Colonic mucosa (tissue), 4 donors: Measurements from ENCODE around the gene OR10A6. TPM values are rescaled to one million over a fixed set of nuclear protein-coding genes. Genes with fewer than 3 reads are reported as not detected.

Experiments
- DNase-seq: peaks from one replicate; pipeline ENCODE4 v3.0.0-alpha.2; 2020
- H3K27ac ChIP-seq: fragments of 200-600 bp; one replicate; pipeline ENCODE4 v1.8.0; 2021
- H3K27me3 ChIP-seq: fragments of 200-600 bp; one replicate; pipeline ENCODE4 v1.8.0; 2021
- H3K36me3 ChIP-seq: fragments of 200-600 bp; one replicate; pipeline ENCODE4 v1.8.0; 2021
- H3K4me1 ChIP-seq: fragments of 200-600 bp; one replicate; pipeline ENCODE4 v1.8.0; 2021; ENCODE audit warnings: mild to moderate bottlenecking
- H3K4me3 ChIP-seq: fragments of 200-600 bp; one replicate; pipeline ENCODE4 v1.8.0; 2021
- H3K9ac ChIP-seq, 2 donors: one replicate each; pipeline ENCODE4 v1.7.0; 2013; ENCODE audit warnings: control low read depth in 2 of 2, low read depth in 2 of 2, low read length in 2 of 2
- H3K9me3 ChIP-seq: fragments of 200-600 bp; one replicate; pipeline ENCODE4 v1.8.0; 2021
- intact Hi-C: fragments of 100-400 bp; cut with DNase I; formaldehyde crosslinking; loops from one replicate; pipeline ENCODE4 v1.14.1; 2022
- total RNA-seq, 2 donors: library from RNA; stranded (reverse); fragmentation: NEBNext Ultra II Directional in 1 of 2; extraction: Animal tissue kit (Norgen Biotek cat#: 25700) in 1 of 2; gene quantifications; one replicate each; pipeline ENCODE4 v1.2.1, GENCODE V29; 2021
- TF ChIP-seq, protein P1 (sequence below): fragments of 200-600 bp; IDR thresholded peaks from one replicate; pipeline ENCODE4 v1.8.0; 2022; ENCODE audit warnings: antibody characterized with exemption, mild to moderate bottlenecking
- donor health status: healthy.
- donor health status: DM: no; HTN: no; CAD: no.
- donor health status: DM: no; HTN: no; CAD: no.

The OR10A6 gene
- total RNA-seq, 2 donors from 2014 or later, result not detected

DNA sequence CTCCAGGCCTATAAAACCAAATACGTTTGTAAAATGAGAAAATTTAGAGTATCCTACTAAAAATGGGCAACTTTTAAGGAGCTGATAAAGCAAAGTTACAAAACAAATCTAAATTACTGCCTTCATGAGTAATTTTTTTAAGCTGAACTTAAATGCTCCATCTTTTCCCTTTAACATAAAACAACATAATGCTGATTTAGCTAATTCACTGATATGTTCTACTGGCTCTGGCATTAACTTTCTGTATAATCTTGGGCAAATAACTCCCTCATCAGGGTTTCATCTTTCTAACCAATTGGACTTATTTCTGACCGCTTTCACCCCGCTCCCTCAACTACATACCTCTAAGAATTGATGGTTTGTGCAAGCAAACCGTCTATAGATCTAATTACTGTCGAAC is 10.1 kb upstream of the OR10A6 start:
- H3K36me3 ChIP-seq, result no peaks in the 10 kb centered on the region
- no peaks in the 10 kb centered on the region for H3K9me3 ChIP-seq
- H3K27me3 ChIP-seq, result no peaks in the 10 kb centered on the region
- DNase-seq, result no peak
- no peak overlapping the region for H3K9ac ChIP-seq
- TF ChIP-seq, protein P1, sequence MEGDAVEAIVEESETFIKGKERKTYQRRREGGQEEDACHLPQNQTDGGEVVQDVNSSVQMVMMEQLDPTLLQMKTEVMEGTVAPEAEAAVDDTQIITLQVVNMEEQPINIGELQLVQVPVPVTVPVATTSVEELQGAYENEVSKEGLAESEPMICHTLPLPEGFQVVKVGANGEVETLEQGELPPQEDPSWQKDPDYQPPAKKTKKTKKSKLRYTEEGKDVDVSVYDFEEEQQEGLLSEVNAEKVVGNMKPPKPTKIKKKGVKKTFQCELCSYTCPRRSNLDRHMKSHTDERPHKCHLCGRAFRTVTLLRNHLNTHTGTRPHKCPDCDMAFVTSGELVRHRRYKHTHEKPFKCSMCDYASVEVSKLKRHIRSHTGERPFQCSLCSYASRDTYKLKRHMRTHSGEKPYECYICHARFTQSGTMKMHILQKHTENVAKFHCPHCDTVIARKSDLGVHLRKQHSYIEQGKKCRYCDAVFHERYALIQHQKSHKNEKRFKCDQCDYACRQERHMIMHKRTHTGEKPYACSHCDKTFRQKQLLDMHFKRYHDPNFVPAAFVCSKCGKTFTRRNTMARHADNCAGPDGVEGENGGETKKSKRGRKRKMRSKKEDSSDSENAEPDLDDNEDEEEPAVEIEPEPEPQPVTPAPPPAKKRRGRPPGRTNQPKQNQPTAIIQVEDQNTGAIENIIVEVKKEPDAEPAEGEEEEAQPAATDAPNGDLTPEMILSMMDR, result no peak
- H3K27ac ChIP-seq, result no peak overlapping the region
- H3K4me3 ChIP-seq, result no peak overlapping the region
- H3K4me1 ChIP-seq, result no peaks in the 10 kb centered on the region
- intact Hi-C loops, result no loop called here

DNA sequence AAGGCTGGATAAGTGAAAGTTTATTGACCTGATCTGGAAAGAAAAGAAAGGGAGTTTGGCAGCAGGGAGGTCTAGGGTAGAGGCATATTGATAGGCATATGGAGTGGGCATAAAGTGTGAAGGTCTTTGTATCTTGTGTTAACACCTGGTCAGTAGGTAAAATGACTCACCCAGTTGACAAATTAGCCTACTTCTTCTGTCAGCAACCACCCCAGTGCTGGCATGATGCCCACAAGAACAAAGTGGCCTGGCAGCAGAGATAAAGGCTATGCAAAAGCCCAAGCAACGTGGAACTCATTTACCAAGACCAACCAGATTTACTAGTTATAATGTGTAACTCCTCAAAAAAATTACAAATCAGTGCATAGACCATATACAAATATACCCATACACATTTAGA is 5.5 kb upstream of the OR10A6 start:
- peak; percentile 50 for DNase-seq
- no peaks in the 10 kb centered on the region for H3K27me3 ChIP-seq
- H3K9ac ChIP-seq, result no peak overlapping the region
- TF ChIP-seq, protein P1, result no peak
- H3K9me3 ChIP-seq, result no peaks in the 10 kb centered on the region
- intact Hi-C loops, result no loop called here
- no peaks in the 10 kb centered on the region for H3K4me1 ChIP-seq
- no peak overlapping the region for H3K27ac ChIP-seq
- H3K36me3 ChIP-seq, result no peaks in the 10 kb centered on the region
- H3K4me3 ChIP-seq, result no peak overlapping the region

DNA sequence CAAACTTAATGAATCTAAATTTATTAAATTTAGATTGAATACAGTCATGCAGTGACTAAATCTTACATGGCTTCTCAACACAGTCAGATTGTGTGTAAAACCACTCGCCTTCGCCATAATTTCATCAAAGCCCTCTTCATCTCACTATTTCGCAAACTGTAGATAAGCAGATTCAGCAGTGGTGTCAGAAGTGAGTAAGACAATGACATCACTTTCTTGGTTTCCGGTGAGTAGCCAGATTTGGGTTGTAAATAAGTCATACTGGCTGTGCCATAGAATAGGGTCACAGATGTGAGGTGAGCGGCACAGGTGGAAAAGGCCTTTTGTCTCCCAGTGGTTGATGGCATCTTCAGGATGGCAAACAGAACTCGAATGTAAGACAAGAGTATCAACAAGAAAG is 3.4 kb downstream of the OR10A6 start:
- Histone ChIP-seq H3K27ac (no peak overlapping the region), H3K9ac (no peak overlapping the region), H3K36me3 (no peaks in the 10 kb centered on the region), H3K27me3 (no peaks in the 10 kb centered on the region), H3K4me1 (no peaks in the 10 kb centered on the region), H3K9me3 (no peaks in the 10 kb centered on the region), H3K4me3 (no peak overlapping the region)
- TF ChIP-seq, protein P1, result no peak
- no peak for DNase-seq
- intact Hi-C loops, result no loop called here

DNA sequence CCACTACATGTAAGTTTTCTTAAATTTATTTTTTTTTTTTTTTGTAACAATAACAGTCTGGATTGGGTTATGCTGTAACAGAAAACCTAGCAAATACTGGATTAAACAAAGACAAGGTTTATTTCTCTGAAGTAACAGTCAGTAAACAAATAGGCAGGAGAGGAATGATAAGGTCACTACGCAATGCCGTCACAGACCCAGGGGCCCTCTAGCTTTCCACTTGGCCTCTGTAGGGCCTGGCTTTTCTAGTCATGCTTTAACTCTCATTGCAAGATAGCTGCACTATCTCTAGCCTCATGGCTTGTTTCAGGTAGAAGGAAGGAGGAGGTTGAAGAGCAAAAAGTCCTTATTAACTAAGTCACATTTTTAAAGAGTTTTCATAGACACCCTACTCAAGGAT is 6.5 kb downstream of the OR10A6 start:
- TF ChIP-seq, protein P1, result no peak
- intact Hi-C loops, result no loop called here
- Histone ChIP-seq H3K4me1 (no peaks in the 10 kb centered on the region), H3K9ac (no peak overlapping the region), H3K9me3 (no peaks in the 10 kb centered on the region), H3K27ac (no peak overlapping the region), H3K4me3 (no peak overlapping the region), H3K36me3 (no peaks in the 10 kb centered on the region), H3K27me3 (no peaks in the 10 kb centered on the region)
- no peak for DNase-seq

DNA sequence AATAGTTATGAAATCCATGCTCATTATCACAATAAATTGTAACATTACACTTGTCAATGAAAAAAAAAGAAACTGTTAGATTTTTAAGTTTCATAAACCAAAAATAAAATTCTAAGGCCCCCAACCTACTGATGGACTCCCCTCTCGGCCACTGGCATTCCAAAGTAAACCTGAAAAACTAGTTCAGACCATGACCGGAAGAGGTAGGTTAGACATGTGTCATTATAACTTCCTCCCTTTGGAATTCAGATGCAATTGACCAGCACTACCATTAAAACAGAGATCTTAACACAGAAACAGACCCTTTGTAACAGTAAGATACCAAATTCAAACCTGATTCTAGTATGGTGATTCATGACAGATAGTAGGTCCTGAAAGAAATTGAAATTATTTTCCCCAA is 12.9 kb downstream of the OR10A6 start:
- H3K4me1 ChIP-seq, result no peaks in the 10 kb centered on the region
- TF ChIP-seq, protein P1, result no peak
- H3K27ac ChIP-seq, result no peak overlapping the region
- no peaks in the 10 kb centered on the region for H3K36me3 ChIP-seq
- H3K9ac ChIP-seq, result no peak overlapping the region
- no peaks in the 10 kb centered on the region for H3K27me3 ChIP-seq
- no peak for DNase-seq
- H3K9me3 ChIP-seq, result no peaks in the 10 kb centered on the region
- no peak overlapping the region for H3K4me3 ChIP-seq
- intact Hi-C loops, result no loop called here

DNA sequence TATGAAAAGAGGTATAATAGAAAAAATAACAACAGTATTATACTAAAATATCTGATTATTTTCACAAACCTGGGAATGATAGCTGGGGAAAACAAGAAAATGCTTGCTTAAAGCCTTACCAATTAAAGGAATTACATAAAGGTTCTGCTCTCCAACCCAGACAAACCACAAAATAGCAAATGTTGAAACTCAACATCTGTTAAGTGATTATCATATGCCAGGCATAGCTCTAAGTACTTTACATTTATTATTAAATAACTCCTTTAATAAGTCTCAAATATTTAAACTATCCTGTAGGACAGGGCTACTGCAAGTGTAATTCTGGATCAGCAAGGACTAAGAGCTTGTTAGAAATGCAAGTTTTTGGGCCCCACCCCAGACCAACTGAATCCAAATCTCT is 20.1 kb downstream of the OR10A6 start:
- Histone ChIP-seq H3K9ac (no peak overlapping the region), H3K36me3 (no peaks in the 10 kb centered on the region), H3K27me3 (no peaks in the 10 kb centered on the region), H3K4me1 (no peaks in the 10 kb centered on the region), H3K9me3 (no peaks in the 10 kb centered on the region), H3K4me3 (no peak overlapping the region), H3K27ac (no peak overlapping the region)
- TF ChIP-seq, protein P1, result no peak
- no peak for DNase-seq
- intact Hi-C loops, result no loop called here
